GM18520 (cell line): ENCODE measurements around the gene ARID3B.
"Not testable (repeated sequence)": the region's sequence is repeated elsewhere in the genome, so short reads cannot be mapped to it uniquely, and the experiment has no call there.

Experiments used
- ATAC-seq: cut with Tn5 transposase; IDR thresholded peaks from one replicate; pipeline ENCODE4 v1.9.1; 2021; ENCODE audit not compliant: unreplicated experiment

The ARID3B gene

GRCh38 chr15:74565381-74566085 lies 24.5 kb downstream of the ARID3B start:
- no peak for ATAC-seq

GRCh38 chr15:74568594-74568993 lies 27.6 kb downstream of the ARID3B start:
- ATAC-seq, result no peak

- no peak for ATAC-seq
Measured at GRCh38 chr15:74569731-74570070, 28.7 kb downstream of the ARID3B start.

- ATAC-seq, result no peak
Measured at GRCh38 chr15:74571191-74571590, 30.2 kb downstream of the ARID3B start.

- ATAC-seq, result no peak
Measured at GRCh38 chr15:74573987-74574386, 33.0 kb downstream of the ARID3B start.

GRCh38 chr15:74578496-74578994 lies 37.5 kb downstream of the ARID3B start:
- no peak for ATAC-seq

GRCh38 chr15:74579001-74579400 lies 38.0 kb downstream of the ARID3B start:
- ATAC-seq, result no peak

GRCh38 chr15:74580538-74581350 lies 39.7 kb downstream of the ARID3B start:
- no peak for ATAC-seq

- no peak for ATAC-seq
Measured at GRCh38 chr15:74584204-74584603, 43.2 kb downstream of the ARID3B start.

GRCh38 chr15:74584779-74585178 lies 43.8 kb downstream of the ARID3B start:
- ATAC-seq, result no peak

- no peak for ATAC-seq
Measured at GRCh38 chr15:74585191-74585590, 44.2 kb downstream of the ARID3B start.

- ATAC-seq, result no peak
Measured at GRCh38 chr15:74585857-74586256, 44.8 kb downstream of the ARID3B start.

- ATAC-seq, result no peak
Measured at GRCh38 chr15:74589826-74590225, 48.8 kb downstream of the ARID3B start.

GRCh38 chr15:74592222-74592621 lies 51.2 kb downstream of the ARID3B start:
- ATAC-seq, result no peak

- ATAC-seq, result no peak
Measured at GRCh38 chr15:74593122-74593521, 52.1 kb downstream of the ARID3B start.

- ATAC-seq, result no peak
Measured at GRCh38 chr15:74594455-74594854, 53.4 kb downstream of the ARID3B start.

GRCh38 chr15:74595271-74595670 lies 54.3 kb downstream of the ARID3B start:
- no peak for ATAC-seq

GRCh38 chr15:74596736-74597135 lies 55.7 kb downstream of the ARID3B start:
- not testable (repeated sequence) for ATAC-seq

- not testable (repeated sequence) for ATAC-seq
Measured at GRCh38 chr15:74597146-74597705, 56.2 kb downstream of the ARID3B start.

GRCh38 chr15:74598126-74598842 lies 57.3 kb downstream of the ARID3B start:
- ATAC-seq, result peak; percentile 88

- no peak for ATAC-seq
Measured at GRCh38 chr15:74599156-74599555, 58.1 kb downstream of the ARID3B start.
